LHCN-M2 (cell line): ENCODE measurements around the gene RHOG. TPM values are rescaled to one million over a fixed set of nuclear protein-coding genes. Genes with fewer than 3 reads are reported as not detected.
"Not testable (repeated sequence)": the region's sequence is repeated elsewhere in the genome, so short reads cannot be mapped to it uniquely, and the experiment has no call there.

ENCODE experiments used
- DNase-seq: peaks from one replicate; pipeline ENCODE4 v3.0.0-alpha.2; 2012; ENCODE audit warnings: low read depth
- total RNA-seq: library from RNA; depleted of rRNA; stranded (reverse); fragments of >200 nt; gene quantifications from 2 replicates; pipeline ENCODE4 v1.2.3, GENCODE V29; 2014

The RHOG gene
- total RNA-seq, 1 experiment from 2014 or later = 38.3 TPM

DNA sequence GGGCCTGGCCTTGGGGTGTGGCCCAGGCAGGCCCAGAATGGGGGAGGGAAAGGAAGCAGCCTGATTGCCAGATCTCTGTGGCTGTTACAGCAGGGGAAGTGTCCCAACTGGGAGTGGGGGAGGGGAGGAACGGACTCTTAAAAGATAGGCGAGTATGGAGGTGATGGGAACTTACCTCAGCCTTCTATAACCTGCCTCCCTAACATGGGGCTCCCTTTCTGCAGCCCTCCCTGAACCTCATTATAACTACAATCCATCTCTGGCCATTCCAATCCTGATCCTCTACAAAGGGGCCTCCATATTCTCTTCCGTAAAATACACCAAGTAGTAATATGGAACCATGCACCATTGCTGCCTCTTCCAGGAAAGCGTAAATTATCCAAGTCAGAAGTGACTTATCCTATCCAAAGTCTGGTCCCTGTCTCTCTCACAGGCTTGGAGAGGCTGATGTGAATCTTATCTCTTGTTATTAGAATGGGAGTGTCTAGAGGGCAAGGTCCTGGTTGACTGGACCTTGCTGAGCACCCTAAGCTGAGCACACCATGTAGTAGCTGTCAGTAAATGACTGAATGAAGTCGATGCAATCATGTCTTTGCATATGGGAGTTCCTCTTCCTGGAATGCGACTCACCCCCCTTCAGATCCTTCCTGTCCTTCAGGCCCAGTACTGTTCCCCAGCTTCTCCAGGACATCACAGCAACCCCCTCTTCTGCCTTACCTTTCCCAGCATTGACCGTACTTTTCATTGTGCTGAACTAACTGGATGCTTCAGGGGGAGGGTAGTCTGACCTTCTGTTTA lies 5.9 kb downstream of the RHOG start:
- no peak for DNase-seq

DNA sequence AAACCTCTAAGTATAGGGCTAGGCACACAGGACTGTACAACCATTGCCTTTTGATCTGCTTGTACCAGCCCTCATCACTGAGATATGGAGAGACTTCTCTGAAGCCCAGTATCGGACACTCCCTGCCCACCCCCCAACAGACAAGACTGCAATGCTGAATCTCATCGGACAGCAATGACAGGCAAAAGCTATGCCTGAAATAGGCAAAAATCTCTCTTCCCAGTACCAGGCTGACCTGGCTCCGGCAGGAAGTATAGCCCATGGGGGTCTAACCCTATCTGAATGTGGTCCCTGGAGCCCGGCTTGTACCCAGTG lies 6.5 kb downstream of the RHOG start:
- no peak for DNase-seq

DNA sequence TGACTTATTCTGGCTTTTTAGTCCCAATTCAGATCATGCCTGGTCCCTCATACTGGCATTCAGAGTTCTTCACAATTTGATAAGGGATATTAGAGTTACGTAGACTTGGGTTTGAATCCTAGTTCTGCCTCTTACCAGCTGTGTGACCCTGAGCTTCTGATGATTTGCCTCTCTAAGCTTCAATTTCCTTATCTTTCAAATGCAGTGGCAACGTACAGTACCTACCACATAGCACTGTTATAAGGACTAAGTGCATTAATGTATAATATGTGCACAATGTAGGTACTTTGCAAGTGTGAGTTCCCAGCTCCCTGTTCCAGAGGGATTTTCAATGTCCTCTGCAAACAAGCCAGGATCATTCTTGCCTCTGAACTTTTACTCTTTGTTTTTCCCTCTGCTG lies 7.3 kb downstream of the RHOG start:
- no peak for DNase-seq

DNA sequence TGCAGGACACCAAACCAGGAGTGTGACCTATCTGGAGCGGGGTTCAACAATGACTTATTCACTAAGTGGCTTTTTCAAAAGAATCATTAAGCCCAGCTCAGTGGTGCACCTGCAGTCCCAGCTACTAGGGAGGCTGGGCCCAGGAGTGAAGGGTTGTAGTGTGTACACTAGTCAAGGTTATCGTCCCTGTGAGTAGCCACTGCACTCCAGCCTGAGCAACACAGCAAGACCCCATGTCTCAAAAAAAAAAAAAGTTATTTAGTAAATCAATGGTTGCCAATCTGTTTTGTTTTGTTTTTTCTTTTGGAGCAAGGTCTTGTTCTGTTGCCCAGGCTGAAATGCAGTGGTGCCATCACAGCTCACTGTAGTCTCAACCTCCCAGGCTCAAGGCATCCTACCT lies 7.9 kb downstream of the RHOG start:
- DNase-seq = no peak

DNA sequence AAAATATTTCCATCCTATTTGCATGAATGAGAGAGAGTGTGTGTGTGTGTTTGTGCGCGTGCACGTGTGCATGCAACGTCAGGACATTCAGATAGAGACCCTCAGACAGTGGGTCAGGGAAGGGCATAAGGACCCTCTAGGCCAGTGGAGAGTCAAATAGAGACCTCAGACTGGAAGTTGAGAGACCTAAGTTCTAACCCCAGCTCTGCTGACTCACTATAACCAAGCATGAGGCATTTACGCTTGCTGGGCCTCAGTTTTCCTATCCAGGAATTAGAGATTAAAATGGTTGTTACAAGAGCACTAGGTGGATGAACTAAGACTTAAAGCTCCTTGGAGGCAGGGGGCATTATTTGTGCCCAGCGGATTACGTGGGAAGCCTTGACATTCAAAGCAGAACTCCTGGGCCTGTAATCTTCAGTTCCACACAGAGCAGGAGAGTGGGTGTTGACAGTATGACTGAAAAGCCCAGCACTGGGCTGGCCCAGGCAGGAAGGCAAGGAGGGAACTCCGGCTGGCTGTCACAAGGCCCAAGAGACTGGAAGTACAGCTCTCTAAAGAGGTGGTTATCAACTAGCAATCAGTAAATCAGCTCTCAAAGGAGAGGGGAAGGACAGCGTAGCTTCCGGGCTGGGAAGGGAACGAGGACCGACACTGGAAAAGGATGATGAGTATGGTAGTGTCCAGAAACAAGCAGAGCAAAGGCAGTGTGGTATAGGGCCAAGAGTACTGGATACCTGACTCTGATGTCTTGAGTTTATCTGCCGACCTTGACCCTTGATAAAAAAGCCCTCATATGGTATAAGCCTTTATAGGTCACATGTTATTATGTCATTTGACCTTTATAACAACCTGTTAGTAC lies 9.2 kb downstream of the RHOG start:
- DNase-seq = no peak

DNA sequence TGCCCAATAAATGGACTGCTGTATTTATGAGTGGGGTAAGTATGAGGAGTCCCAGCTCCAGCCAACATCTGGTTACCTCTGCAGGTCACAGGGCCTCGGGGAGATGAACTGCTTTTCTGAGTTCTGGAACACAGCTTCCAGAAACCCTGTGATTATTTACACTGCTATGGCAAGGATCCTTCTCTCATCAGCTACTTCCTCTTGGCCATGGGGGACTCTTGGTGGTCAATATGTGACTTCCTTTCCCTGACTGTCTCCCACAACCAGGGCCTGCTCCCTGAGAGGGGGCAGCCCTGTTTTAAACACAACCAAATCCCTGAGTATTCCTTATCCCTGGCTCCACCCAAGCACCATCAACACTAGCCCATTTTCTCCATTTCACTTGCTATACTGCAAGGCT lies 10.0 kb downstream of the RHOG start:
- no peak for DNase-seq

DNA sequence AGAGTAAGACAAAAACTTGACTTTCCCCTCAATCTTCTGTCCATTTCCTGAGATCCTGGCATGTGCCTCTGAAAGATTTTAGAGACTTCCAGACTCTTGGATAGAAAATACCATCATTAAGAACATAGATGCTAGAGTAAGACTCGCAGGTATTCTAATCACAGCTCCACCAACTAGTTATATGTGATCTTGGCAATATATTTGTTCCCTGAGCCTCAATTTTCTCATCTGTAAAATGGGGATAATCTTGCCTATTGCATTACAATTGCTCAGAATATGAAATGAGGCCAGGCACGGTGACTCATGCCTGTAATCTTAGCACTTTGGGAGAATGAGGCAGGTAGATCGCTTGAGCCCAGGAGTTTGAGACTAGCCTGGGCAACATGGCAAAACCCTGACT lies 10.7 kb downstream of the RHOG start:
- no peak for DNase-seq

DNA sequence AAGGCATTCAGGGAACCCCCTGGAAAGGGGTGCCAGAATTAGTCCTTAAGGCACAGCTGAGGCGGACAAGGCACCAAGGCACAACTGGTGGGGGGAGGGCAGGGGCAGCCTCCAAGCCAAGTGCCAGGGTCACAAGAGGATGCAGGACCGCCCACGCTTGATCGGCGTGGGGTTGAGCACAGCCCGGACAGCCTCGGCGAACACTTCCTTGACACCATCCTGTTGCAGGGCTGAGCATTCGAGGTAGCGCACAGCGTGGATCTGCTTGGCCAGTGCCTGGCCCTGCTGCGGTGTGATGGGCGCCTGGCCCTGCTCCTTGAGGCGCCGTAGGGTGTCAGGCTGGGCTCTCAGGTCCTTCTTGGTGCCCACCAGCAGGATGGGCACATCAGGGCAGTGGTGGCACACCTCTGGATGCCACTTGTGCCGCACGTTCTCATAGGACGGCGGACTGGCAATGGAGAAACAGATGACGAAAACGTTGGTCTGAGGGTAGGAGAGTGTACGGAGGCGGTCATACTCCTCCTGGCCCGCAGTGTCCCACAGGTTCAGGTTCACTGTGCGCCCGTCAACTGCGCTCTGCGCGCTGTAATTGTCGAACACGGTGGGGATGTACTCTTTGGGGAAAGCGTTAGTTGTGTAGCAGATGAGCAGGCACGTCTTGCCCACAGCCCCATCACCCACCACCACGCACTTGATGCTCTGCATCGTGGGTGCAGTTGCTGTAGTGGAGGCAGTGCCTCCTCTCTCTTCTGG lies 13.1 kb downstream of the RHOG start:
- no peak for DNase-seq

DNA sequence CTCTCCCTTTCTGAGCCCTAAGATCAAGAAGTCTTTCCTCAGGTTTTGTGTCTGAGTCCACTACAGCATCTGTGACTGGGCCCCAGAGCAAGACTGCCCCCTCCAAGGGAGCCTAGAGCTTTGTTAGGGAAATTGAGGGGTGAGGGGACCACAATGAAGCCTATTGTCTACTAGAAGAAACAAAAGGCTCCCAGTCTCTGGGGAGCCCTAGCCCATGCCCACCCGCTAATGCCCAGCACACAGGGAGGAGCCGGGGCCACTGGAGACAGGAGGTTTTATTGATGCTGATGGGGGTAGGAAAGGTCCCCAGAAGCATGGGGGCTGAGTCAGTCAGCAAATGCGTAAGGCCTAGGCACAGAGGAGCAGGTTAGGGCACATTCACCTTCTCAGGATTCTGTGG lies 14.0 kb downstream of the RHOG start:
- no peak for DNase-seq

DNA sequence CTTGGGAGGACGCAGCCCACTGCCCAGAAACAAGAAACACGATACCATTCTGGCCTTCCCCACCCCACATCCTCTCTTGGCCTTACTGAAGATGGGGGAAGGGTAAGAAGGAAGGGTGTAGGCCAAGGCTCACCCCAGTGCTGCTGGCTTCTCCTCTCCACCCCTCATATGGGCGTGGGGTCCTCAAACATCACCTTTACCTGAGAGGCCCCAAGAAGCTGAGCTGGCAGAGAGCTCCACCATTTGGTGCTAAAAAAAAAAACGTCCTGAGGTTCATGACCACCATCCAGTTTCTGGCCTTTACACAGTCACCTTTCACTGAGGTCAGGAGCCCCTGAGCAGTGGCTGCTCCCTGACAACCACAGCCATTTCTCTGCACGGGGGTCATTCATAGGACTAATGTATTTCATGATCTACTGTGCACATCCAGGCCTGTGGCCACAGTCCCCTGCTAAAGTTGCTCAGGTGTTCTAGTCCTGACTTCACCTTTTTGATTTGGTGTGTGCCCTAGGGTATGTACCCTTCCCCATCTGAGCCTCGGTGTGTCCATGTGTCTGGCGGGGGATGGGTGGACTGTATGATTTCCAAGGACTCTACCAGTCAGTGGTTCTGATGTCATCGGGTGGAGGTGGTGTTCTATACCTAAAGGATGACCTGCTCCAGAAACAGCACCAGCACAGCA lies 15.1 kb downstream of the RHOG start:
- DNase-seq = no peak

DNA sequence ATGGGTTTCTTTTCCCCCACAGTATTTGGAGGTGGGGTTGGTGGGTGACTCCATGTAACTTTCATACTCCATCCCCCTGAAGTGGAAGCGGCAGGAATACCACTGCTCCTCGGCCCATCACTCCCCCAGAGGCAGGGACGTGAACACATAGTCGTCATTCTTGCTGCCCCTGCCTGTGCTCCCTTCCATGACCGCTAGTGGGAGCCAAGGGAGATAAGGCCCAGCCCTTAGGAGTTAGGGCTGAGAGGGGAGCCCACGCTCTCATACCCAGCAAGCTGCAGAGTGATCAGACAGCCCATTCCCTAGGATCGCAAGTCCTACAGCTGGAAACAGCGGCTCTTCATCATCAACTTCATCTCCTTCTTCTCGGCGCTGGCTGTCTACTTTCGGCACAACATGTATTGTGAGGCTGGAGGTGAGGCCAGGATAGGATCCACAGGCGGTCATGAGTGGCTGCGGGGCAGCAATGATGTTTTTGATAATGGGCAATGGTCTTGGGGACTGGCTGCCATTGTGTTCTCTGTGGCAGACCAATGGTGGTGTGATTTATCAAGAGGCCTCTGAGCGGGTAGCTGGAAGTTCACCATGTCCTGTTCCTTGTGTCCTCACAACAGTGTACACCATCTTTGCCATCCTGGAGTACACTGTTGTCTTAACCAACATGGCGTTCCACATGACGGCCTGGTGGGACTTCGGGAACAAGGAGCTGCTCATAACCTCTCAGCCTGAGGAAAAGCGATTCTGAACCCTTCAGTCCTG lies 15.9 kb downstream of the RHOG start:
- DNase-seq = peak; percentile 32

DNA sequence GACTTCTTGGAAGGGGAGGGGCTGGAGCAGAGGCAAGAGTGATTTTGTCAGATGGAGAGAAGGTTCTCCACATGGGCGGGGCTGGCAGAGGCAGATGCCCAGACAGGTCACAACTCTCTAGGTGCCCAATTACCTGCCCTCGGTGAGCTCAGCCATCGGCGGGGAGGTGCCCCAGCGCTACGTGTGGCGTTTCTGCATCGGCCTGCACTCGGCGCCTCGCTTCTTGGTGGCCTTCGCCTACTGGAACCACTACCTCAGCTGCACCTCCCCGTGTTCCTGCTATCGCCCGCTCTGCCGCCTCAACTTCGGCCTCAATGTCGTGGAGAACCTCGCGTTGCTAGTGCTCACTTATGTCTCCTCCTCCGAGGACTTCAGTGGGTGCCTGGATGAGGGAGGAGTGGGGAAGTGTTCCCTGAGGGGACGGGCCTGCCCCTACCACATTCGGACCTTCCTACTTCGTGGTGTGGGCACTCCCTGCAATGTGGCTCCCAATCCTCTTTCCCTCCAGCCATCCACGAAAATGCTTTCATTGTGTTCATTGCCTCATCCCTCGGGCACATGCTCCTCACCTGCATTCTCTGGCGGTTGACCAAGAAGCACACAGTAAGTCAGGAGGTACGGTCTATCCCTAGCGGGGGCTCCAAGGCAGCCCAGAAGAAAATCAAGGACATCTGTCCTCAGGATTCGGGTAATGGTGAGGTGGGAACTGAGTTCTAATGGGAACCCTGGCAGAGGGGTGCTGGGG lies 16.8 kb downstream of the RHOG start:
- no peak for DNase-seq

DNA sequence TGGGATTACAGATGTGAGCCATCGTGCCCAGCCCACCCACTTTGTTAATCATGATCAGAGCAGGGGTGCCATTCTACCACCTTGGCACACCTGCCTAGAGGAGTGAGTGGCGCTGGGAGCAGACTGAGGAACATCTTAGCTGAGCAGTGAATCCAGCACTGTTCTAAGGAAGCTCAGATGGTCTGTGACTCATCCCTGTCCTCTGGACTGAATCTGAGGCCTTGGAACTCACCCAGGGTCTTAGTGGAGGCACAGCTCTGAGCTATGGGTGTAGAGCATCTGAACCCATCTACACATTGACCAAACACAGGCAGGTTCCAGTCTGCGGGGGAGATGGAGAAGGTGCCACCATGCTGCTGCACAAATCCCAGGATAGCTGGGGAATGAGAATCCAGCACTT lies 17.5 kb downstream of the RHOG start:
- peak; percentile 66 for DNase-seq

DNA sequence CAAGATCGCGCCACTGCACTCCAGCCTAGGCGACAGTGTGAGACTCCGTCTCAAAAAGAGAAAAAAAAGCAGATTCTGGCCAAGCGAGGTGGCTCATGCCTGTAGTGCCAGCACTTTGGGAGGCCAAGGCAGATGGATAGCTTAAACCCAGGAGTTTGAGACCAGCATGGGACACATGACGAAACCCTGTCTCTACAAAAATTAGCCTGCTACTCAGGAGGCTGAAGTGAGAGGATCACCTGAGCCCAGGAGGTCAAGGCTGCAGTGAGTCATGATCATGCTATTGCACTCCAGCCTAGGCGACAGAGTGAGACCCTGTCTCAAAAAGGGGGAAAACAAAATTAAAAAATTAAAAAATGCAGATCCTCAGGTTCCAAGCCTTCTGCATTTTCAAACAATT lies 18.4 kb downstream of the RHOG start:
- DNase-seq = no peak

DNA sequence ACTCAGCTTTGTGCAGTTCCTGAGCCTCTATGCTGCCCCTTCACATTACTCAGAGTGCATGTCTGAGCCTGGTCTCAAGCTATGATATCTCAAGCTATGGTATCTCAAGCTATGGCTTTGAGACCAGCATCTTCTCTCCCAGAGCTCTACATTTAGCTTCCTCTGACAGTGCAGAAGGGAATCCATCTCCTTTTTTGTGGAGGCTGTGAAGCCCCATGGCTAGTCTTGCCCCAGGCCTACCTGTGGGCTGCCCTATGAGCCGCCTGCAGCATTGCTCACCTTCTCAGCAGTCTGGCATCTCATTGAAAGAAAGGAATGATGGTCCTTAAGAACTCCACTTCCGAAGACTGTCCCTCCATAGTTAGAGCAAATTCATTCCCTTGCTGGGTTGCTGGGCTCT lies 19.8 kb downstream of the RHOG start:
- no peak for DNase-seq

DNA sequence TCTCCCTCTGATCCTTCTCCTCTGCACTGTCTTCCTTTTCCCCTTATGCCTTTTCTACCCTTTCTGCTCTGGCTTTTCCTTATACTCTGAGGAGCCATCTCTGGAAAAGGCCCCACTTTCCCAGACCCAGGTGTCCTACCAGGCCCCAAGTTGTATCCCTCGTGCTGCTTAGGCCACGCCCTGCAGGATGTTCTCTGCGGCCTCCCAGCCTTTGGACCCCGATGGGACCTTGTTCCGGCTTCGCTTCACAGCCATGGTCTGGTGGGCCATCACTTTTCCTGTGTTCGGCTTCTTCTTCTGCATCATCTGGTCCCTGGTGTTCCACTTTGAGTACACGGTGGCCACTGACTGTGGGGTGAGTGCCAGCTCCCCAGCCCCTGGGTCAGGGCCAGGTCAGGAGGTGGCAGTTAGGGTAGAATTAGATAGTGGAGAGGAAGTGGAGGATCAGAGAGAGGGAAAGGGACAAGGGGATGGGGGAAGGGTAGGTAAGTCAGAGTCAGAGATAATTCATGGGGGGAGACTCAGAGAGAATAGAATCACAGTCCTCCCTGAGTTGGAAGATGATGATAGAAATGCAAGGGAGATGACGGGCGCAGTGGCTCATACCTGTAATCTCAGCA lies 23.5 kb downstream of the RHOG start:
- DNase-seq = no peak

DNA sequence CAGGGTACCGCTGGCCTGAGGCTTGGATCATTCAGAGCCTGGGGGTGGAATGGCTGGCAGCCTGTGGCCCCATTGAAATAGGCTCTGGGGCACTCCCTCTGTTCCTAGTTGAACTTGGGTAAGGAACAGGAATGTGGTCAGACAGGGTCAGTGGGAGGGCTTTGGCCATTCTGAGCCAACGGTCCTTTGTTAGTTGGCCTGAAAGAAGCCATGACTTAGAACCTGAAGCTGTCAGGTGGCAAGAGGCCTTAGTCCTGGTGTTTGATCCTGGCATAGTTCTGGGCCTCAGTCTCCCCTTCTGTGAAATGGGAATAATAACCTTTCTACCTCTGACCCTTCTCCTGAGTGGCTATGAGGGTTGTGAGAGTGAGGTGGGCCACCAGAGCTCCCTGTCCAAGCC lies 24.1 kb downstream of the RHOG start:
- no peak for DNase-seq

DNA sequence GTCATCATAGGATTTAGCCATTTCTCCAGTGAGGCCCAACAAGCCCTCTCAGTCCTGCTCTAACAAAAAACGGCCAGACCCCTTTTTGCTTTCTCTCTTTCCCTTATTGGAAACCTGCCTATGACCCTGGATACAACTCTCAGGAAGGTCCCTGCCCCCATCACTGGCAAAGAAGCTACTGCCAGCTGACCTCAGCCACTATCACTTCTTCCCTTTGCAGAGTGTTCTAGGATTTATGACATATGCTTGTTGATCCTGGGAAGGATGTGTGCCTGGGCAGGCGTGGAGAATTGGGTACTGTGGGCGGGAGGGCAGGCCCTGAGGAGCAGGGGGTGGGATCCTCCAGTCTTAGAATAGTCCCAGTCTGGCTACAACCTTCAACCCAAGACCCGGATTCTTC lies 24.9 kb downstream of the RHOG start:
- no peak for DNase-seq

DNA sequence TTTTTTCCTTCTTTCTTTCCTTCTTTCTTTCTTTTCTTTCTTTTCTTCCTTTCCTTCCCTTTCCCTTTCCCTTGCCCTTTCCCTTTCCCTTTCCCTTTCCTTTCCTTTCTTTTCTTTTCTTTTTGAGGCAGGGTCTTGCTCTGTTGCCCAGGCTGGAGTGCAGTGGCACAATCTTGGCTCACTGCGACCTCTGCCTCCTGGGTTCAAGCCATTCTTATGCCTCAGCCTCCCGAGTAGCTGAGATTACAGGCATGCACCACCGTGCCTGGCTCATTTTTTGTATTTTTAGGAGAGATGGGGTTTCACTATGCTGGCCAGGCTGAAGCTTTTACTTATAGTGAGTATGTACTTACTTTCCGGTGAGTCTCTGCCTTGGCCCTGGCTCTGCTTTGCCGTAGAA lies 25.9 kb downstream of the RHOG start:
- DNase-seq = not testable (repeated sequence)

DNA sequence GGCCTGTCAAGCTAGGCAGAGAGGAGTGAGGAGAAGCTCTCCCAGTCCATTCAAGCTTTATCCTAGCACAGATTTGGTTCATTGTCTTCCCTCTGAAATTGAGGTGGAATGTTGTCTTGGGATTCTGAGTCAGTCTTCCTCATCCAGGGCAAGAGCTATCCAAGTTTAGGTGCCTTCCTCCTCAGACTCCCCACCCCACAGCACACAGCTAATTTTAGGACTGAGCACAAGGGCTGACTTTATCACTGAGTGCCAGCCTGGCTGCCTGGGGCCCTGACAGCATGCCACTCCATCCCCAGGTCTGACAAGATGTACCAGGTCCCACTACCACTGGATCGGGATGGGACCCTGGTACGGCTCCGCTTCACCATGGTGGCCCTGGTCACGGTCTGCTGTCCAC lies 29.8 kb downstream of the RHOG start:
- no peak for DNase-seq
